Fibroblast of lung (primary cell): ENCODE results near the gene DPT.

Experiments
- CTCF ChIP-seq, 2 donors: IDR thresholded peaks in 1 of 2; conservative IDR thresholded peaks in 1 of 2; 1 replicate in 1 of 2; 2 replicates in 1 of 2; pipeline ENCODE4 v1.5.1; 2011 to 2012; ENCODE audit warnings: low read length in 2 of 2, control low read depth in 1 of 2, inconsistent platforms in 1 of 2, low read depth in 1 of 2, mild to moderate bottlenecking in 1 of 2
- EZH2 ChIP-seq: IDR thresholded peaks from 2 replicates; pipeline ENCODE4 v1.5.1; 2012; ENCODE audit warnings: low read length, control low read depth, mild to moderate bottlenecking; ENCODE audit errors: missing control alignments

GRCh38 chr1:168763031-168763430 is 34.0 kb upstream of the DPT start:
- TF ChIP-seq CTCF (conservative IDR thresholded peaks at IDR 0.05 in 1 of 2, IDR thresholded peaks at IDR 0.05 in 1 of 2; ENCODE audit: low read depth in 1 of 2, low read length in 2 of 2) (no peak), EZH2 (no peak)
